Mucosa of gallbladder (tissue), 1 donor: Measurements from ENCODE around the gene GABARAPL2. TPM values are rescaled to one million over a fixed set of nuclear protein-coding genes. Genes with fewer than 3 reads are reported as not detected.
"Not testable (repeated sequence)": the region's sequence is repeated elsewhere in the genome, so short reads cannot be mapped to it uniquely, and the experiment has no call there.

Source experiments
- DNase-seq: peaks from one replicate; pipeline ENCODE4 v3.0.0-alpha.2; 2020; ENCODE audit warnings: low spot score
- total RNA-seq: library from RNA; stranded (reverse); gene quantifications from one replicate; pipeline ENCODE4 v1.2.1, GENCODE V29; 2021
- donor health status: DM: no; HTN: no; CAD: no.

Gene GABARAPL2
- total RNA-seq, 1 donor from 2014 or later, result 121 TPM

- peak; percentile 28 for DNase-seq
These were observed 25.0 kb downstream of the GABARAPL2 start for GRCh38 chr16:75590920-75591843.

GRCh38 chr16:75591927-75592326 lies 25.7 kb downstream of the GABARAPL2 start:
- DNase-seq, result not testable (repeated sequence)

GRCh38 chr16:75593308-75593707 lies 27.1 kb downstream of the GABARAPL2 start:
- DNase-seq, result no peak

- DNase-seq, result no peak
These were observed 27.9 kb downstream of the GABARAPL2 start for GRCh38 chr16:75593825-75594820.

GRCh38 chr16:75599452-75600277 lies 33.5 kb downstream of the GABARAPL2 start:
- no peak for DNase-seq

- no peak for DNase-seq
These were observed 37.1 kb downstream of the GABARAPL2 start for GRCh38 chr16:75603241-75603640.

- no peak for DNase-seq
These were observed 40.3 kb downstream of the GABARAPL2 start for GRCh38 chr16:75606507-75606906.

GRCh38 chr16:75614066-75614897 lies 48.1 kb downstream of the GABARAPL2 start:
- no peak for DNase-seq

- DNase-seq, result no peak
These were observed 49.4 kb downstream of the GABARAPL2 start for GRCh38 chr16:75615619-75616018.

- DNase-seq, result no peak
These were observed 50.4 kb downstream of the GABARAPL2 start for GRCh38 chr16:75616521-75617010.

- DNase-seq, result no peak
These were observed 50.9 kb downstream of the GABARAPL2 start for GRCh38 chr16:75617121-75617520.

- DNase-seq, result no peak
These were observed 52.6 kb downstream of the GABARAPL2 start for GRCh38 chr16:75618780-75619179.

- no peak for DNase-seq
These were observed 54.4 kb downstream of the GABARAPL2 start for GRCh38 chr16:75620326-75621169.

GRCh38 chr16:75621170-75621477 lies 54.9 kb downstream of the GABARAPL2 start:
- DNase-seq, result no peak

GRCh38 chr16:75622761-75623605 lies 56.8 kb downstream of the GABARAPL2 start, which contains the start of gene ADAT1:
TSS of gene ADAT1 (minus strand) at chr16:75623281. CDS start at chr16:75620799, 2,482 bp downstream.
- peak; percentile 98 for DNase-seq

GRCh38 chr16:75624921-75625334 lies 58.7 kb downstream of the GABARAPL2 start:
- no peak for DNase-seq

- DNase-seq, result no peak
These were observed 60.6 kb downstream of the GABARAPL2 start for GRCh38 chr16:75626806-75627205.
